ENCODE results near the gene TSPAN15. TPM values are rescaled to one million over a fixed set of nuclear protein-coding genes. Genes with fewer than 3 reads are reported as not detected.

The TSPAN15 gene
- total RNA-seq, 1 donor: 0.27 TPM

DNA sequence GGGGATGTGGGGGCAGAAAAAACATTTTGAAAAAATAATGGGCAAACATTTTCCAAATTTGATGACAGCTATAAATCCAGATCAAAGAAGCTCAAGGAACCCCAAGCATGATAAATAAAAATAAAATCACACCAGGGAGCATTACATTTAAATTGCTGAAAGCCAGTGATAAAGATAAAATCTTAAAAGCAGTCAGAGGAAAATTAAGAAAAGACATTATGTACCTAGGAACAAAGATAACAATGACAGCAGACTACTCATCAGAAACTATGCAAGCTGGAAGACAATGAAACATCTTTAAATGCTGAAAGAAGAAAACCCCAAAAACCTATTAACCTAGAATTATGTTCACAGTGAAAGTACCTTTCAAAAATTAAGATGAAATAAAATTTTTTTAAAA, 98.7 kb downstream of the TSPAN15 start:
- TF ChIP-seq, protein P1, sequence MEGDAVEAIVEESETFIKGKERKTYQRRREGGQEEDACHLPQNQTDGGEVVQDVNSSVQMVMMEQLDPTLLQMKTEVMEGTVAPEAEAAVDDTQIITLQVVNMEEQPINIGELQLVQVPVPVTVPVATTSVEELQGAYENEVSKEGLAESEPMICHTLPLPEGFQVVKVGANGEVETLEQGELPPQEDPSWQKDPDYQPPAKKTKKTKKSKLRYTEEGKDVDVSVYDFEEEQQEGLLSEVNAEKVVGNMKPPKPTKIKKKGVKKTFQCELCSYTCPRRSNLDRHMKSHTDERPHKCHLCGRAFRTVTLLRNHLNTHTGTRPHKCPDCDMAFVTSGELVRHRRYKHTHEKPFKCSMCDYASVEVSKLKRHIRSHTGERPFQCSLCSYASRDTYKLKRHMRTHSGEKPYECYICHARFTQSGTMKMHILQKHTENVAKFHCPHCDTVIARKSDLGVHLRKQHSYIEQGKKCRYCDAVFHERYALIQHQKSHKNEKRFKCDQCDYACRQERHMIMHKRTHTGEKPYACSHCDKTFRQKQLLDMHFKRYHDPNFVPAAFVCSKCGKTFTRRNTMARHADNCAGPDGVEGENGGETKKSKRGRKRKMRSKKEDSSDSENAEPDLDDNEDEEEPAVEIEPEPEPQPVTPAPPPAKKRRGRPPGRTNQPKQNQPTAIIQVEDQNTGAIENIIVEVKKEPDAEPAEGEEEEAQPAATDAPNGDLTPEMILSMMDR (IDR thresholded peaks at IDR 0.05; ENCODE audit: insufficient read depth, low read length): no peak
- no peak for DNase-seq (ENCODE audit: low read depth)
- no peak overlapping the region for H3K4me3 ChIP-seq (ENCODE audit: low read depth, low read length)

DNA sequence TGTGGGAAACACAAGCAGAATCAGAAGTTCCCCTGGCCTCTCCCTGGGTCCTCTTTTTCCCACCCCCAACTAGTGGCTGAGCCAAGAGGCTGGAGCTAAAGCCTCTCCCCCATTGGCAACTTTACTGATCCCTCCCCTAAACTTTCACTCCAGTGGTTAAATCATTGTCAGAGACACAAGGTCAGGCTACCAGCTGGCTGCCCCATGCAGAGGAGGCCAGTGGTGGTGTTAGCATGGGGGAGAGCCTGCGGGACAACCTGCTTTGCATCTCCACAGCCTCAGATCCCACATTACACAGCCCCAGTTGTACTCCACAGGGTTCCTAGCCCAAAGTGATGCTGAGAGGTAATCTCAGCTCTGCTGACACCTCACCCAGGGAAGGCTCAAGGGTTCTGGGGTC, 101.0 kb downstream of the TSPAN15 start:
- TF ChIP-seq, protein P1 (IDR thresholded peaks at IDR 0.05; ENCODE audit: insufficient read depth, low read length): no peak
- no peak for DNase-seq (ENCODE audit: low read depth)
- no peak overlapping the region for H3K4me3 ChIP-seq (ENCODE audit: low read depth, low read length)

DNA sequence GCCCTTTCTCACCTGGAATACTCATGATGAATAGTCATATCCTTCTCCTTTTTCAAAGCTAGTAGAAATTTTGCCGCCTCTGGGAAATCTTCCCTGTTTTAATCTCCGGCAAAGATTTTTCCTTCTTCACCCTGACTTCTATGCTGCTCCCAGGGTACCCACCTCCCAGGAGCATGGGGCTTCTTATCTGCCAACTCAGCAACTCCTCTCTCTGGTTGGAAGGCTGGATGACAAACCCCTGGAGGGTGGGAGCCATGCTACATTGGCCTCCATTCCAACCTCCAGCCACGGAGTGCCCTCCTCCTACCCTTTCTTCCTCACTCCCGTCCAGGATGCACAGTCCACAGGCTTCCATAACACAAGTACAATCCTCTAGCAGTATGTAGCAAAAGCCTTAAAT, 102.1 kb downstream of the TSPAN15 start:
- H3K4me3 ChIP-seq (ENCODE audit: low read depth, low read length): no peak overlapping the region
- DNase-seq (ENCODE audit: low read depth): no peak
- TF ChIP-seq, protein P1 (IDR thresholded peaks at IDR 0.05; ENCODE audit: insufficient read depth, low read length): no peak

DNA sequence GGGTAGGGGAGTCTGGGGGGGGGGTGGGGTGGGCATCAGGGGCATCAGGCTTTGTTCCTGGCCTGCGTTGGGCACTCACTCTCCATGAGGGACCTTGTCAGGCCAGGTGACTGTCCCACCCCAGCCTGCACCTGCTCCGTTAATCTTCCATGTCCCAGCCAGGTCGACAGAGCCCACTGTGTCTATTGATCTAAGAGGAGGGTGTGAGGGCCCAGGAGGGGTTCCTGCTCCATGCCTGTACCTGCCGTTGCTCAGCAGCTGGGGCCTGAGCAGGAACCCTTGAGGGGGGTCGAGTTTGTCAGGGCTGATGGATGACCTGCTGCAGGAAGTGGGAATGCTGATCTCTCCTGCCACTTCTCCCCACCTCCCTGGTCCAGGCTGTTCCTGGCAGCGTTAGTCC, 103.3 kb downstream of the TSPAN15 start:
- TF ChIP-seq, protein P1 (IDR thresholded peaks at IDR 0.05; ENCODE audit: insufficient read depth, low read length): no peak
- H3K4me3 ChIP-seq (ENCODE audit: low read depth, low read length): no peak overlapping the region
- DNase-seq (ENCODE audit: low read depth): no peak

Other genes starting within 250 kb of the TSPAN15 start
- 0.09 and 0.16 TPM in 2 replicates for gene HKDC1, start 231.1 kb upstream of the TSPAN15 start, total RNA-seq (ENCODE audit: low replicate concordance)
- 84.1 and 98.2 TPM in 2 replicates for gene HK1, start 173.0 kb upstream of the TSPAN15 start, total RNA-seq (ENCODE audit: low replicate concordance)
- 0.18 TPM in 1 of 2 replicates, not detected in the other for gene TACR2, start 34.5 kb upstream of the TSPAN15 start, total RNA-seq (ENCODE audit: low replicate concordance)
- gene NEUROG3, start 122.0 kb downstream of the TSPAN15 start, total RNA-seq (ENCODE audit: low replicate concordance): not detected in 2 replicates
- gene FAM241B, start 178.8 kb downstream of the TSPAN15 start, total RNA-seq (ENCODE audit: low replicate concordance): not detected in 2 replicates

Measured in fibroblast of the aortic adventitia (primary cell).